Hematopoietic multipotent progenitor cell treated with erythropoietin and hydrocortisone succinate and interleukin-3 and kit ligand, for 17 days (in vitro differentiated cells): ENCODE measurements around the gene PTTG2.
"Not testable (repeated sequence)": the region's sequence is repeated elsewhere in the genome, so short reads cannot be mapped to it uniquely, and the experiment has no call there.

Experiments used
- DNase-seq: peaks from one replicate; pipeline ENCODE4 v3.0.0-alpha.2; 2015; ENCODE audit warnings: low spot score

PTTG2 gene

DNA sequence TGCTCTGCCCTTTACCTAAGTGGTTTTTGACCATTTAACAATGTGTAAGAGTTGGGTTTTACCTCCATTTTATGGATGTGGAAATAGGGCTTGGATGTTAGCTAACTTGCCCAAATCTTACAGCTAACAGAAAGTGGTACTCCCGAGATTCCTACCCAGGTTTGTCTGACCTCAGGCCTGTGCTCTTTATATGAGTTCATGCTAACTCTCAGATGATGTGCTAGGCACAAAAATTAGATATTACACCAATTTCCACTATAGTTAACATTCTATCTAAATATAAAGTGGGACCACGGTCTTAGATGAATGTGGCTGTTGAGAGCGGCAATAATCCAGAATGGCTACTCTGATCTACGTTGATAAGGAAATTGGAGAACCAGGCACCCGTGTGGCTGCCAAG lies at the start of gene PTTG2:
Gene PTTG2 (plus strand): TSS at position 301 of the 400 bp plus-strand sequence. CDS start 37 bp downstream, at position 338.
- no peak for DNase-seq

DNA sequence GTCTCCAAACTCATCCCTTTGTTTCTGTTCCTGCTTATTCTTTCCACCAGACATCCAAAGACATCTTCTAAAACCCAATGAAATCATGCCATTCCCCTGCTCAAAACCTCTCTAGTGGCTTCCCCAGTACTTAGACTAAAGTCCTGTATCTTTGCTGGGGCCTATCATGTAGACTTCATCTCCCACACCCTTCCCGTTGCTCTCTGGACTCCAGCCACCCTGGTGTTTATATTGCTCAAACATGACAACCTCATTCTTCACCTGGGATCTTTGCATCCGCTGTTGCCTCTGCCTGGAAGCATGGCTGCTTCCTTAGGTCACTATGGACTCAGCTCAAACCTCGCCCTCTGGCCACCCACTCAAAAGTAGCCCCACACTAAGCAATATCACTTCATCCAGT lies 45.7 kb upstream of the PTTG2 start:
- DNase-seq, result no peak

DNA sequence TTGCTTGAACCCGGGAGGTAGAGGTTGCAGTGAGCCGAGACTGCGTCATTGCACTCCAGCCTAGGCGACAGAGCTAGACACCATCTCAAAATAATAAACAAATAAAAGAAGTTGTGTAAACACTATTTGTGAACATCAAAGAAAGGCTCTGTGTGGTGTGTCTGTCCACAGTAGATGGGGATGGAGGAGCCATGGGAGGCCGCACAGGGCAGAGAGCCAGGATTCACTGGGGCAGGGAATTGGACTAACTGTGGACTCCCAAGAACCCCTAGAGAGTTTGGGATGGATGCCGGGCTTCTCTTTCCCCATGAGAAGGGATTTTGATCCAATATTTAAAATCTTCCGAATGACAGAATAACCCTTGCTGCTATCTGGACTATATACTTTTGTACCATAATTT lies 42.8 kb upstream of the PTTG2 start:
- no peak for DNase-seq

DNA sequence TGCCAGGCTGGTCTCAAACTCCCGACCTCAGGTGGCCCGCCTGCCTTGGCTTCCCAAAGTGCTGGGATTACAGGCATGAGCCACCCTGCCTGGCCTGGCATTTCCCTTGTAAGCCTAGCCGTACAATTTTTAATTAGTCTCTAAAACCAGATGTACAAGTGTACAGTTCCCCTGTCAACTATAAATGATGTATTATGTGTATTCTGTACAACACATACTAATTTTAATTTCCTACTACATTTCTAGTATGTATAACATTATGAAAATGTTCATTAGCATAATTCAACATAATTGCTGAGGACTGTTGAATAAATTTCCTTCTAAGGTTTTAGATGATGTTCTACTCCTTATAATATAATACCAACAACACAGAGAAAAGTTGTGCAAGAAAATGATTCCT lies 41.5 kb upstream of the PTTG2 start:
- no peak for DNase-seq

DNA sequence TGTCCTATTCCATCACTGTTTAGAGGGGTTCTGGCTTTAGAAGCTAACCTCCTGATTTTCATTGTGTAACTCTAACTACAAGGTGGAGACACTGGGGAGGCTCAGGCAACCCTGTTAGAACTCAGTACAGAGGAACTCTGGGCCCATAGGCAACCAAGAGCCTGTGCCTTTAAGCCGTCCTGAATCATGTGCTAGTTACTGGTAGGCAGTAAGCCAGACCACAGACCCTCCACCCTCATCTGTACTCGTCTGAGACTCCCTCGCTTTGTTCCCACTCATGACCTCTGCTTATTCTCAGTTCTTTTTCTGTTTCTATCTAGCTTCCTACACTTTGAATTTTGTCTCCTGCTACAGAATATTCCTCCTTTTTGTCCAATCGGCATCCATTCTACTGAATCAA lies 37.9 kb upstream of the PTTG2 start:
- no peak for DNase-seq

DNA sequence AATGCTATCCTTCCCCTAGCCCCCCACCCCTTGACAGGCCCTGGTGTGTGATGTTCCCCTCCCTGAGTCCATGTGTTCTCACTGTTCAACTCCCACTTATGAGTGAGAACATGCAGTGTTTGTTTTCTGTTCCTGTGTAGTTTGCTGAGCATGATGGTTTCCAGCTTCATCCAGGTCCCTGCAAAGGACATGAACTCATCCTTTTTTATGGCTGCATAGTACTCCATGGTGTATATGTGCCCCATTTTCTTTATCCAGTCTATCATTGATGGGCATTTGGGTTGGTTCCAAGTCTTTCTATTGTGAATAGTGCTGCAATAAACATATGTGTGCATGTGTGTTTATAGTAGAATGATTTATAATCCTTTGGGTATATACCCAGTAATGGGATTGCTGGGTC lies 37.1 kb upstream of the PTTG2 start:
- not testable (repeated sequence) for DNase-seq

DNA sequence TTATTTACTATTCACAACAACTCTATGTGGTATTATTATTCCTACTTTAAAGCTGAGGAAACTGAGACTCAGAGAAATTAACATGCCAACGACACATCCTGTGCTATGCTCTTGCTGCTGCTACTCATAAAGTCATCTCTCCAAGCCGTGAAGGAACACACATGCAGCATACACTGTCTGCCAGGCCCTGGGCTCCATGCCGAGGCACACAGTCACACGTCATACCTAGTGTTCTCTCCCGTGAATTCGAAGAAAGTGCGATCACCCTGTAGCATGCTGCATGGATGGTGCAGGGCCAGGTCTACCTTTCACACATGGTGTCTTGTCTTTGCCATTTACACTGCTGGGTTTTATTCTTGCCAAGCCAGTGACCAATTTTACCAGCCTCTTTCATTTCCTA lies 35.3 kb upstream of the PTTG2 start:
- DNase-seq, result no peak

DNA sequence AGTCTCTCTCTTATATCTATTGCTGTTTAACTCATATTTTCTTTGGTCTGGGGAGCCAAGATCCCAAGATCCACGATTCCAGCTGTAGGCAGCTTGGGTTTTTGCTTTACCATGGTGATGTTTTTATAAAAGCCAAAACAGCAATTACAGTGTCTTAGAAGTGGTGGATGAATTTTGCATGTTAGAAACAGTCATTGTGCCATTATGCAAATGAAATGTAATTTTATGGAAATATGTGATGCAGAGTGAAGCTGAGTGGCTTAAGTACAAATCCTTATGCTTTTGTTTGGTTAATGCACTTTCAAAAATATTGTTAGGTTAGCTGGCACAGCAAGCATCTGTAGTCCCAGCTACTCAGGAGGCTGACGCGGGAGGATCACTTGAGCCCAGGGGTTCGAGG lies 32.8 kb upstream of the PTTG2 start:
- DNase-seq, result no peak

DNA sequence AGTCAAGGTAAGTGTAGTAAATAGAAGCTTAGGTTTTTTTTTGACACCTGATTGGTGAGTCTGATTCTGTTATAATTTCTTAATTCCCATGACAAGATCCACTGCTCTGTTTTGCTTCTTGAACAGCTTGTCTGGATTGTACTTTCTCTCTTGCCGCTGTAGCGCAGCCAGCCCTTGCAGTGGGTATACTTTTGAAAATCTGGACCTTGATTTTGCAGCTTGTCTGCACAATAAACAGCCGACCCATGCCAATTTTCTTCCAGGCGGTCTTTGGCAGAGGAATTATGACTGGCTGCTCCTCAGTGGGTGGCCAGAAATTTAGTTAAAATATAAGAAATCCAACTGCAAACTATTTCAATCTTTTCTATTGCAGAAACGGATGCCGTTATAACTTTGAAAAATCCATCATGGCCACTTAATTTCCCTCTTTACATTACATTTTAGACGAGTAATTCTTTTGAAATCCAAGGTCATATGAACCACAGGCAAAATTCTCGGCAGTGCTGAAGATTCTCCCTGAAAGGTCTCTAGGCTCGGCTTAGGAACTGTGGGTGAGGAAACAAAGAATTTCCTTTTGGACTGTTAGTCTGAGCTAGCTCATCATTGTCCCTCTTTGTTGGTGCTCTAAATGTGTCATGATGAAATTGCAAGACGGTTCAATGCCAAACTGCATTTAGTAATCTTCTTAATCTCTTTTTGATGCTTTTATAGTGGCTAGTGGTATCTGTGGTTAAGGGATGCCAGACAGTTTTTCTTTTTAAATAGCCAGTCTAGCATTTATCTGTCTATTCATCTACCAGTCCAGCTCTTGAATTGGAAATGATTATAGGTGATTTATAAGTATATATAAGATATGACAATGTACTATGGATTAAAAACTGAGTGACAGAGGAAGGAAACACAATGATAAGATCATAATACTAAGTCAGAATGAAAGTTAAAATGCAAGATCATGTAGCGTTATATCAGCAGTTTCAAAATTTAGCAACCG lies 31.5 kb upstream of the PTTG2 start:
- DNase-seq, result no peak

DNA sequence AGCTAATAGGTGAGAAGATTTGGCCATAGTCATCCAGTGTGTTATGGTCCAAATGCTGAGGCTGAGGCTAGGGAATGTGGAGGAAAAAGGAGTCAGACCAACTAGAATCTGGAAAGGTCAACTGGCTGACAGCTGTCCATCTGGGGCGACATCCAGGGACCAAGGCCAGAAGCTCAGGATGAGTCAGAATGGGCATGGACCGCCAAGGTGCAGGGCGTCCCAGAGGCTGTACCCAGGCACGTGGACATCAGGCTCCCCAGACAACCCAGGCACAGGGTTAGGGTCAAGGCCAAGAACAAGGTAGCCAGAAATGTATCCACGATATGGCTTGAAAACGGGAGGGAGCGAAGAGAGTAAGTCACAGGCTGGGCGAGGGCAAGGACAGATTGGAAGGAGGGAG lies 26.1 kb upstream of the PTTG2 start:
- no peak for DNase-seq

DNA sequence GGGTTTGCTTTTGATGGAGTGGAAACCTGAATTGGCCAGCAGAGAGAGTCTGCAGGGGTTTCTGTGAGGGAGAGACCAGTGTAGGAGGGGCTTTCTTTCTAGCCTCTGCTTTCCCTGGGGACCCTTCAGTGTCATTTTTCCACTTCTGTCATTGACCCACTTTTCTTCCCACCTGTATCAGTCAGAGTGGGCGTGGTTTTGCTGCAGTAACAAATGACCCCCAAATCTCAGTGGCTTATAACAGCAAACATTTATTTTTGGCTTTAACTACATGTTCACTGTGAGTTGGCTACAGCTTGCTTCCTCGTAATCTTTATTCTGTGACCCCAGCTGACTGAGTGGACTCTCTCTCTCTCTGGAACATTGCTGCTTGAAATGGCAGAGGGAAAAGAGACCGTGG lies 25.6 kb upstream of the PTTG2 start:
- no peak for DNase-seq

DNA sequence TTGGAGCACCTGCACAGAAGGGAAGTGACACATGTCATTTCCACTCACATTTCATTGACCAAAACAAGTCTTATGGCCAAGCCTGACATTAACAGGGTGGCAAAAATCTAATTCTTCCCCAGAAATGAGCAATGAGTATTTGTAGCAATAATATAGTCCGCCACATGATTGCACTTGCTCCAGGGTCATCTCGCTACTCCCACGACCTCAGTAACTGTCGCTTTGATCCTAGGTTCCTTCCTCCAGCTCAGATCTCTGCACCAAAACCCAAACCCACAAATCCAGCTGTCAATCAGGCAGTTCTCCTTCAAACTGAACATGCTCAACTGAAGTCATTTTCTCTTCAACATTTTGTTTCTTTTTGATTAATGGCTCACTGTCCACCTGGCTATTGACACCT lies 25.2 kb upstream of the PTTG2 start:
- DNase-seq, result no peak

DNA sequence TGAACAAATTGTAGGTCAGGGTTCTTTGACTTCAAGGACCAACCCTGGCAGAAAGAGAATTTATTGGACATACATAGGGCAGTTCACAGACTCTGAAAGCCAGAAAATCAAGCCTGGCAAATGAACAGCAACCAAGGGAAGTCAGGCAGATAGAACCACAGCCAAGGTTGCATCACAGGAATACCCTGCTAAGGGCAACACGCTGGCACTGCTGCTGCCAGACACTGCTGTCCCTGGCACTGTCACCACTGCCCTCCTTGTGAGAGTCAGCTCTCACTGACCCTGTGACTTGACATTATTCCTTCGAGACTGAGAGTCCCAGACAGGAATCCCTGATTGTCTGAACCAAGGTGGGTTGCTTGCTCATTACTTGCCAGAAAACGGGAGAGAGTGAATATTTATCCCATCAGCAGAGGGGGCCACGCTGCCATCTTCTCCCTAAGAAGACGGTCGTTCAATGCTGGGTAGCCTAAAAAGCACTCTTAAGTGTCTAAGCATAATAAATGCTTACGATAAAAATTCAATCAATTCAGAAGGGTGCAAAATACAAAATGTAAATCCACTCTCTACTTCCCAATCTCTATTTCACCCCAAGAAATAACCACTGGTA lies 23.2 kb upstream of the PTTG2 start:
- no peak for DNase-seq

DNA sequence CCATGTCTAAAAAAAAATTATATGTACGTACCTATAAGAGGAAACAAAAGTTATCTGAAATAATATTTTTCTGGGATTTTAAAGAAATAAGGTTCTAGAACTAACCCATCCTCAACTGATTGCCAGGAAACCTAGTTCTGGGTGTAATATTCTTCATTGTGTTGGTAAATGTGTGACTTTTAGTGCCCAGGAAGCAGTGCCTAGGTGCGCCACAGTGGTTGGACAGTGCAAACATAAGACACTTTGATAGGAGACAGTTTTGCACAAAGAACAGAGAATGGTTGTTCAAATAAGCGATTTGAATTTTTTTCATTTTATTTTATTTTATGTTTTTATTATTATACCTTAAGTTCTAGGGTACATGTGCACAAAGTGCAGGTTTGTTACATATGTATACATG lies 22.0 kb upstream of the PTTG2 start:
- no peak for DNase-seq

DNA sequence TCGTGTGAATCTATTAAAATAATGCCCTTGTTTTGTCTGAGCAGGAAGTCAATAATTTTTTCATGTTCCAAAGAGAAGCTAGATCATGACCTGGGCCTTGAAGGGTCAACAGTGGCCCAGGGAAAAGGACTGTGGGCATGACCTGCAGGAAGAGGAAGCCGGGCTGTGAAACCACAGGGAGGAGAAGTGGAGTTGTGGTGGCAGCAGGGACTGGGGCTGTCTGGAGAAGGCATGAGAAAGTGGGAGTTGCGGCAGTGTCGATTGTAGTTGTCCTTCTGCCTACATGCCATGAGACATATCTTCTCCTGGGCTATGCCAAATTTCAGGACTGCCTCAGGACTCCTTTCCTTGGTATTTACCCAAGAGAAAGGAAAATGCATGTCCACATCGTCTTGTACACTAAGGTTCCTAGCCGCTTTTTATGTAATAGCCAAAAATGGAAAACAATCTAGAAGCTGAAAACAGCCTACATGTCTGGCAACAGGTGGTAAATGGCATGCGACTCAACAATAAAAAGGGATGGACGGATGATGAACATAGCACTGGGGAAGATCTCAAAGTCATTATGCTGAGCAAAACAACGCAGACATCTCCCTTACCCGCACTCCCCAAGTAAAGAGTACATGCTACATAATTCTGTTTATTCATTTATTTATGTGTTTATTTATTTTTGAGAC lies 13.6 kb upstream of the PTTG2 start:
- DNase-seq, result no peak

DNA sequence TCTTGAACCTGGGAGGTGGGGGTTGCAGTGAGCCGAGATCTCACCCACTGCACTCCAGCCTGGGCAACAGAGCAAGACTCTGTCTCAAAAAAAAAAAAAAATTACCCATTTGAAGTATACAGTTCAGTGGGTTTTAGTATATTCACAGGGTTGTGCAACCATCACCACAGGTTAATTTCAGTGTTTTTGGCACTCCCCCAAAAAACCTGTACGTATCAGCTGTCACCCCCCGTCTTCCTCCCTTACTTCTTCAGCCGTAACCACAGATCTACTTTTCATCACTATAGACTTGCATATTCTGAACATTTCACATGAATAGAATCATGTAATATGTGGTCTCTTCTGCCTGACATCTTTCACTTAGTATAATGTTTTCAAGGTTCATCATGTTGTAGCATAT lies 11.7 kb upstream of the PTTG2 start:
- DNase-seq, result no peak

DNA sequence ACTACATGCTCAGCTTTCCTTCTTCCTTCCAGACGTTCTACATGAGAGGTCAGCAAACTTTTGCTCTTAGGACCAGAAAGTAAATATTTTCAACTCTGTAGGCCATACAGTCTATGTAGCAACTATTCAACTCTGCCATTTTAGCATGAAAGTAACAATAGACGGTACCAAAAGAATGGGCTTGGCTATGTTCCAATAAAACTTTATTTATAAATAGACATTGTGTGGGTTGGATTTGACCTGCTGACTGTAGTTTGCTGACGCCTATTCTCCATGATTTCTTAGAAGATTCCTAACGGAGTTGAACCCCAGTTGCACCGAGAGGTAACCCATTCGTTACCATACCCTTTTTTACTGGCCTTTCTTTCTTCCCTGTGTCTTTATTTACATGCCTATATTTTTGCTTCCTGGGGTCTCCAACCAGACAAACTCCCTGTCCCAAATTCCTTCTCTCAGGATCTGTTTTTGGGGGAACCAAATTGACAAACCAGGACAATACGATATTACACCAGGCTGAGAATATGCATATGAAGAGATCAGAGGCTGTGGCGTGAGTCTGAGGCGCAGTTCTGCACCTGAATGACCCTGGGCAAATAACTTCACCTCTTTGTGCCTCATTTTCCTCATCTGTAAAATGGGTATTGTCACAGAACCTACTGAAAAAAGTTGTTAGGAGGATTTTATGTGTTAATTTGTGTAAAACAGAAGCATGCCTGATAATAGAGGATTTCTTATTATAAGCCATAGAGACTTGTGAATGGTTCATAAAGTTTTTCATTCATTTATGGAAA lies 10.4 kb upstream of the PTTG2 start:
- no peak for DNase-seq

DNA sequence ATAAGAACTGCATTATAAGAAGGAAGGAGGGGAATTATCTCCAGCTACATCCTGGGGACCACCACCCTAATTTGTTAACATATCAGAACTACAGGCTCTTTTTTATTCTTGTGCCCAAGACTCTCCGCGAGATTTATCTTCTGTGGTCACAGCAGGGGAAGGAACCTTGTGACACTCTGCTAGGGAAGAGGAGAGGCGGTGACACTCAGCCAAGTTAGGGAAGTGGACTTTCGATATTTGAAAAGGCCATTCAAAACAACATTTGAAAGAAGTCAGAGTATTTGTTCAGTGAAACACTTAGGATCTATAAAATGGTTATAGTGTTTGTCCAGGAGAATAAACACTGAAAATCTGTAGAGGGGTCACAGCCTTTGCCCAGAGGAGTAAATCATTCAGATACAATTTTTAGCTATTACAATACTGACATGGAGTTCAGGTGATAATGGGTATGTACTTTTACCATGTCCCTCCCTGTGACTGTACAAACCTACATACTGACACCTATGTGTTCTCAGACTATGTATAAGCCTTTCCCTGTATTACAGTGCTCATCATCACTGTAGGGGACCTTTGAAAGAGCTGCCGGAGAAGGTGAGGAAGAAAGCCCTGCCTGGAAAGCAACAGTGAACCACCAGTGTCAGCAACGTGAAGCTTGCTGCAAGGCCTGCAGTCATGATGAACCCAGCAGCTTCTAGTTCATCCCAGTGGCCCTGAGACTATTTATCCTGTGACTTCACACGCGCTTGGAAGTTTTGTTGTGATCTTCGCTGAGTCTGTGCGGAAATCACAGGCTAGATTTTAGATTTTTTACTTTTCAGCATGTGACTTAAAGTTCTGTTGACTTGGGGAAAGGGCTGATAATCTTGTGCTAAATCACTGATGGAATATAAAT lies 8.5 kb upstream of the PTTG2 start:
- no peak for DNase-seq

DNA sequence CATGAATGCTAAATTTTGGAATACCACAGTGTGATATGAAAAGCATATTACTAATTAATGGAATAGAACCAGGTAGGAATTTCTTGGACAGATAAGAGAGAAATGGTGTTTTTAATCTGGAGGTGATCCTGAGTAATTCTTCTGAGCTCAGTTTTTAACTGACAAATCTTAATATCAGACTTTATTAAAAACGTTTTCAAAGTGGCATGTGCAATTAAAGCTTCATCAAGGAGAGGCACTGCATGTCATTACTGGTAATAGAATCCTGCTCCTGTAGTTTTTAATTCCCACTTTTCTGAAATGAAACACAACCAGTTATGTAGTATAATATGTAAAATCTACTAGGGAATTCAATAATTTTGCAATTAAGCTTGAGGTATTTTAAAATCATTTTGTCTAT lies 7.0 kb upstream of the PTTG2 start:
- DNase-seq, result no peak

DNA sequence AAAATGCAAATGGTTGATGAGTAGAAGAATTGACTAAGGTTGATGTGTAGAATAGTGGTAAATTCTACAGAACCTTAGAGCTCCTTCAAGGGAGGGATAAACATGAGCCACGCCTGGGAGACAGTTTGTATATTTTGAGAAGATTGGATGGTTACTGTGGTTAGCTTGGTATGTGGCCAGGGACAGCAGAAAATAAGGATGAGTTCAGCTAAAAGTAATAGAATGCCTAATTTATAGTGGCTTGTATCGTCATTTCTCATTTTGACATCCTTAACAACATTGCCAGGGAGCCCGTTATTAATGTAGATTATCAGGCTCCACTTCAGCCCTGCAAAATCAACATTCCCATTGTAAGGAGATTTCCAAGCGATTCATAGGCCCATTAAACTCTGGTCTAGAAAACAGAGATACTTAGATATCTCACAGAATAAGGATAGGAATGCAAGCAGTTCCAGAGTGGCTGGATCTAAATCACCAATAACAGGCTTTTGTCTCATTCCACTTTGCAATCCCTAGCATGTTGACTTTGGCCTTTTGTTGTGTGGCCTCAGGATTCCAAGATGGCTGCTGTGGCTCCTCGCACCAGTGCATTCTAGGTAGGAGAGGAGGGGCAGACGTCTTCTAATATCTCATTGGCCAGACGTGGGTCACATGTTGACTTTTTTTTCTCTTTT lies 6.4 kb upstream of the PTTG2 start:
- DNase-seq, result no peak

DNA sequence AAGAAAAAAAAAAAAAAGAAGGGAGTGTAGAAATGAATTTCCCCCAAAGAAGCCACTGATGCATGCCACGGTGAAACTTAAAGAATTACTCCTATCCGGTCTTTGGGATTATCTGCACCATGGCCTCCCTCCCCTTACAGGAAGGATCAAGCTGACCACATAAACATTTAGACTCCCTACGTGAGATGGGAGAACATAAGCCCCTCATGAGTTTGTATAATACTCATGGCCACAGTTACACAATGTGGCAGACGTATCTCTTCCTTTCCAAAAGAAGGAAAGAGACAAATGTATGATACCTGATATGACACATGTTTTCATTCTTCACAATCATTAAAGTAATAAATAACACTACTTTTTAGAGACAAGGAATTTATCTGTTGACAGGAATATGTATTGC lies 3.3 kb upstream of the PTTG2 start:
- DNase-seq, result no peak
